NCI-H82 treated with DMSO at 0.1 percent for 48 hours (cell line): Measurements from ENCODE around the gene CPNE6.
"Not testable (repeated sequence)": the region's sequence is repeated elsewhere in the genome, so short reads cannot be mapped to it uniquely, and the experiment has no call there.

Experiments
- DNase-seq: peaks from one replicate; lab custom pipeline; 2025; ENCODE audit not compliant: unreplicated experiment; lab: John Stamatoyannopoulos, UW

Gene CPNE6

GRCh38 chr14:24102357-24103048 is 31.1 kb downstream of the CPNE6 start:
- no peak for DNase-seq

DNA sequence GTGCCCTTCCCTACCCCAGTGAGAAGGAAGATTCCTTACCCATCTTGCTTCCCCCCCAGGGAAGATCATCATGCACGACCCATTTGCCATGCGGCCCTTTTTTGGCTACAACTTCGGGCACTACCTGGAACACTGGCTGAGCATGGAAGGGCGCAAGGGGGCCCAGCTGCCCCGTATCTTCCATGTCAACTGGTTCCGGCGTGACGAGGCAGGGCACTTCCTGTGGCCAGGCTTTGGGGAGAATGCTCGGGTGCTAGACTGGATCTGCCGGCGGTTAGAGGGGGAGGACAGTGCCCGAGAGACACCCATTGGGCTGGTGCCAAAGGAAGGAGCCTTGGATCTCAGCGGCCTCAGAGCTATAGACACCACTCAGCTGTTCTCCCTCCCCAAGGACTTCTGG is 32.1 kb downstream of the CPNE6 start:
- DNase-seq: no peak

DNA sequence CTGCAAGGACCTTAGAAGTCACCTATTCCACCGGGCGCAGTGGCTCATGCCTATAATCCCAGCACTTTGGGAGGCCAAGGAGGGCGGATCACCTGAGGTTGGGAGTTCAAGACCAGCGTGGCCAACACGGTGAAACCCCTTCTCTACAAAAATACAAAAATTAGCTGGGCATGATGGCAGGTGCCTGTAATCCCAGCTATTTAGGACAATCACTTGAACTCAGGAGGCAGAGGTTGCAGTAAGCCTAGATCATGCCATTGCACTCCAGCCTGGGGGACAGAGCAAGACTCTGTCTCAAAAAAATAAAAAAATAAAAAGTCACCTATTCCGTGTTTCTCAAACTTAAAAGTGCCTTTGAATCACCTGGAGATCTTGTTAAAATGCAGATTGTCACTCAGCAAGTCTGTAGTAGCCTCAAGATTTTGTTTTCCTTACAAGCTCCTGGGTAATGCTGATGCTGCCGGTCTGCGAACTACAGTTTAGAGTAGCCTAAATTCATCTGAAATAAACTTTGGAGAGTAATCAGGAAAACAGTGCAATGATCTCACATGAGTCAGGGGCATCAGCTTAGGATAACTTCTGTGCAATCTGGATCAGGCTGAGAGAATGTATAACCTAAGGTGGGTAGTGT is 34.4 kb downstream of the CPNE6 start:
- not testable (repeated sequence) for DNase-seq

- DNase-seq: no peak
These were observed 35.4 kb downstream of the CPNE6 start for GRCh38 chr14:24106672-24107271.

DNA sequence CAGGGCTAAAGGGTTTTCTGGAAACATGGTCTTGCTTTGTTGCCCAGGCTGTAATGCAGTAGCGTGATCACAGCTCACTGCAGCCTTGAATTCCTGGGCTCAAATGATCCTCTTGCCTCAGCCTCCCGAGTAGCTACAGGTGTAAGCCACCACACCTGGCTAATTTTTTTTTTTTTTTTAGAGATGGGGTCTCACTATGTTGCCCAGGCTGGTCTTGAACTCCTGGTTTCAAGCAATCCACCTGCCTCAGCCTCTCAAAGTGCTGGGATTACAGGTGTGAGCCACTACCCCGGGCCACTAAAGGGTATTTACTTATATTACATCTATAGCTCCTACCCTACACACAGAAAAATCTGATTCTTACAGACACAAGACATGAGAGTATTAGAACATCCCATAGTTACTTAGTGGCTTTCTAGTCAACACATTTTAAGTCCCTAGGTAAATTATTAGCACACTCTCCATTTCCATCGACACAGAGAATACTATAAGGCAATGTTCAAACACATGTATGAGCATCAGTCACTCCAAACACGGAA is 37.0 kb downstream of the CPNE6 start:
- DNase-seq: no peak

DNA sequence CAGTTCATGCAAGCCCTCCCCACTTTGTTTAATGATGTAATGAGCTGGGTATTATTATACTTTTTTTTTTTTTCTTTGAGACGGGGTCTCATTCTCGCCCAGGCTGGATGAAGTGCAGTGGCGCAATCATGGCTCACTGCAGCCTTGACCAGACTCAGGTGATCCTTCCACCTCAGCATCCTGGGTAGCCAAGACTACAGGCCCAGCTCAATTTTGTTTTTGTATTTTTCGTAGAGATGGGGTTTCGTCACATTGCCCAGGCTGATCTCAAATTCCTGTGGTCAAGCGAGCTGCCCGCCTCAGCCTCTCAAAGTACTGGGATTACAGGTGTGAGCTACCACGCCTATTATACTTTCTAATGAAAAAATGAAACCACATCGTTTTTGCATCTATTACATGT is 38.7 kb downstream of the CPNE6 start:
- no peak for DNase-seq

DNA sequence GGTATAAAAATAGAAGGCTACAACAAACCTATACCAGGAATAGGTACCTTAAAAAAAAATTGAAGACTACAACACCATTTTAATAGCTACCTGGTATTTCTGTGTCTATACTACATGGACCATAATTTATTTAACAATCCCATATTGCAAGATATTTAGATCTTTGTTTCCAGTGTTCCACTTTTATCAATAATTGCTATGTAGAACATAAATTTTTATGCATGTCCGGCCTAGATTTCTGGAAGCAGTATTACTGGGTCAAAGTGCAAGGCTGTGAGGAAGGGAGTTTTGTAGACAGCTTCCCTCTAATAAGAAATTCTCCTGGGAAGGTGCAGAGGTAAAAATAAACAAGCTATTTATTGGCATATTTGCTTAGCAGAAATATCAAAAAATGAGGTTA is 39.2 kb downstream of the CPNE6 start:
- DNase-seq: no peak

- no peak for DNase-seq
These were observed 42.0 kb downstream of the CPNE6 start for GRCh38 chr14:24113379-24113800.

DNA sequence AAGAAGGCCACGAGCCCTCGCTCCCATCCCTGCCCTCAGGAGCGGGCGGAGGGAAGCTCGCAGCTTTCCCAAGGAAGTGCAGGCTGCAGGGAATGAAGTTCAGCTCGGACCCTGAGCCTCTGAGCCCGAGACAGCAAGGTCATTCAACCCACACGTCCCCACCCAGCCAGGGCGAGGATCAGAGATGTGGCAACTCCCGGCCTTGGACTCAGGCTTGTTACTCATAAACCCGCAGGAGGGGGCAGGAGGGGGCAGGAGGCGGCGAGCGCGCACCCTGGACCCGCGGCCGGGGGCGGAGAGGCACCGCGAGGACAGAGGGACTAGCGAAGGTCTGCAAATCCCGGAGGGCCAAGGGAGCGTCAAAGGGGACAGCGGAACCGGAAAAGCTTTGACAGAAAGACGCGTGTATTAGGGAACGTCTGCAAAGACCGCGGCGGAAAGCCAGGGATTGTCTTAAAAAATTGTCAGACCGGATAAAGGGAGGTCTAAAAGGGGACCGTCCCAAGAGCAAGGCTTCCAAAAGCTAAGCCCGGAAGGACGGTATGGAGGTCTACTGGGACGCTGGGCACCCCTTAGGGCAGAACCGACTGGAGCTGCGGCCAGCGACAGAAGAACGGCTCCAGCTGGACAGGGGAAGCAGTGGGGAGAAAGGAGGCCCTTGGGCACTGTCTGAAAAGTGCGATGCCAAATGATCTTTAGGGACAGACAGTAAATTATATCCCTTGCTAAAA is 42.6 kb downstream of the CPNE6 start:
- peak; percentile 71 for DNase-seq

GRCh38 chr14:24114532-24115421 is 43.4 kb downstream of the CPNE6 start, which contains the start of the genes DCAF11 and NRL:
TSS of gene DCAF11 (plus strand) at chr14:24114777. CDS start at chr14:24115595, 818 bp downstream.
TSS of gene NRL (minus strand) at chr14:24114949. CDS start at chr14:24082848, 32,101 bp downstream.
- DNase-seq: peak; percentile 97

DNA sequence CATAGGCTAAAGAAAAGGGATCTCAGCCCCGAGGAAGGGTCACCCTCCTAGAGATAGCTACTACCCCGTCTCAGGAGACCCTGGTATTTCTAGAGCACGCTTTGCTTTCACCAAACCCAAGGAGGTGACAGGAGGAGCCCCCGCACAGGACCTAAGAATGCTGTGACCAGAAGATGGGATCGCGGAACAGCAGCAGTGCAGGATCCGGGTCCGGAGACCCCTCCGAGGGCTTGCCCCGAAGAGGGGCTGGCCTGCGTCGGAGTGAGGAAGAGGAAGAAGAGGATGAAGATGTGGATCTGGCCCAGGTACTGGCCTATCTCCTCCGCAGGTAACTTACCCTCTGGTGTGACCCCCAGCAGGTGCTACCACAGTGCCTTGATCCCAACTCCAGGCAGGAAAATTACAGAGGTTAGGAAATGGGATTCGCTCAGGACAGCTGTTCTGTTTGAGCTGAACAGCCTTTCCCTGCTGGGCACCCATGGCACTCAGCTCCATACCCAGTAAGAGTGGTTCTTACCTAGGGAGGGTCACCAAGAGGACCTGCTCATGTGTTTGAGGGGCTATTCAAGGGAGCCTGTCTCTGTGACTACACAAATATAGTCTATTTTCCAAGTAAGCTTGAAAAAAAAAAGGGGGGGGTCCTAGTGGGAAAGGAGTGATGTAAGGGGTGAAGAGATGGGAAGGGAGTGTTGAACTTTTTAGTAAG is 44.2 kb downstream of the CPNE6 start:
- no peak for DNase-seq

GRCh38 chr14:24116128-24116814 is 44.9 kb downstream of the CPNE6 start:
- DNase-seq: no peak

GRCh38 chr14:24117179-24117578 is 45.8 kb downstream of the CPNE6 start:
- DNase-seq: no peak

DNA sequence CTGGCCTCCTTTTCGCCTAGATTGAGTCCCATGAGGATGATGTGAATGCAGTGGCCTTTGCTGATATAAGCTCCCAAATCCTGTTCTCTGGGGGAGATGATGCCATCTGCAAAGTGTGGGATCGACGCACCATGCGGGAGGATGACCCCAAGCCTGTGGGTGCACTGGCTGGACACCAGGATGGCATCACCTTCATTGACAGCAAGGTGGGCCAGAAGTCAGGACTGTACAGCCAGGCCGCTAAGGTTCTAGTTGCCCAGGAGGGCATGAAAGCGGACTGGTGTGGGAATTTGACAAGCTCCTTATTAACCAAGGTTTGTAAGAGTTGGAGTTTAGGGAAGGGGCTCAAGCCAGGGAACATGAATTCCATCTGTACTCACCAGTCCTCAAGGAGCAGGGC is 48.3 kb downstream of the CPNE6 start:
- no peak for DNase-seq

GRCh38 chr14:24121210-24121609 is 49.8 kb downstream of the CPNE6 start:
- DNase-seq: no peak

DNA sequence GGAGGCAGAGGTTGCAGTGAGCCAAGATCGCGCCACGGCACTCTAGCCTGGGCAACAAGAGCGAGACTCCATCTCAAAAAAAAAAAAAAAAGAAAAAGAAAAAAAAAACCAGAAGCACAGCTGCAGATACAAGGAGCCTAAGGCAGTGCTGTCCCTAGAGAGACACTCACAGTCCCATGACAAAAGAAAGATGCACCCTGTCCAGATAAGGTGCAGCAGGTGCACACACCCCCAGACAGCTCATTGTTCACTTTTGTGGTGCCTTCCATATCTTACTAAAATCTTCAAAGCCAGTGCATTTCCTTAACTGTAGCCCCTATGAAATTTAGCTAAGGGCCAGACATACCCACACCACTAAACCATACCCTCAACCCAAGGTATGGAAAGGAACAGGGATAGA is 51.1 kb downstream of the CPNE6 start:
- no peak for DNase-seq

DNA sequence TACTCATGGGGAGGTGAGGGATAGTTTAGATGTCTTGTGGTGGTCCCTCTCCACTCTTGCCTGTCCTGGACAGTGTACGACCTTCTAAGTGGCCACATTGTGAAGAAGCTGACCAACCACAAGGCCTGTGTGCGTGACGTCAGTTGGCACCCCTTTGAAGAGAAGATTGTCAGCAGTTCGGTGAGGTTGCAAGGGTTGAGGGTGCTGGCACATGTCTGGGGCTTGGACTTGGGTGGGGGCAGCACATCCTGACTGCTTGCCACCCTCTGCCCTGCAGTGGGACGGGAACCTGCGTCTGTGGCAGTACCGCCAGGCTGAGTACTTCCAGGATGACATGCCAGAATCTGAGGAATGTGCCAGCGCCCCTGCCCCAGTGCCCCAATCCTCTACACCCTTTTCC is 51.5 kb downstream of the CPNE6 start:
- DNase-seq: no peak

DNA sequence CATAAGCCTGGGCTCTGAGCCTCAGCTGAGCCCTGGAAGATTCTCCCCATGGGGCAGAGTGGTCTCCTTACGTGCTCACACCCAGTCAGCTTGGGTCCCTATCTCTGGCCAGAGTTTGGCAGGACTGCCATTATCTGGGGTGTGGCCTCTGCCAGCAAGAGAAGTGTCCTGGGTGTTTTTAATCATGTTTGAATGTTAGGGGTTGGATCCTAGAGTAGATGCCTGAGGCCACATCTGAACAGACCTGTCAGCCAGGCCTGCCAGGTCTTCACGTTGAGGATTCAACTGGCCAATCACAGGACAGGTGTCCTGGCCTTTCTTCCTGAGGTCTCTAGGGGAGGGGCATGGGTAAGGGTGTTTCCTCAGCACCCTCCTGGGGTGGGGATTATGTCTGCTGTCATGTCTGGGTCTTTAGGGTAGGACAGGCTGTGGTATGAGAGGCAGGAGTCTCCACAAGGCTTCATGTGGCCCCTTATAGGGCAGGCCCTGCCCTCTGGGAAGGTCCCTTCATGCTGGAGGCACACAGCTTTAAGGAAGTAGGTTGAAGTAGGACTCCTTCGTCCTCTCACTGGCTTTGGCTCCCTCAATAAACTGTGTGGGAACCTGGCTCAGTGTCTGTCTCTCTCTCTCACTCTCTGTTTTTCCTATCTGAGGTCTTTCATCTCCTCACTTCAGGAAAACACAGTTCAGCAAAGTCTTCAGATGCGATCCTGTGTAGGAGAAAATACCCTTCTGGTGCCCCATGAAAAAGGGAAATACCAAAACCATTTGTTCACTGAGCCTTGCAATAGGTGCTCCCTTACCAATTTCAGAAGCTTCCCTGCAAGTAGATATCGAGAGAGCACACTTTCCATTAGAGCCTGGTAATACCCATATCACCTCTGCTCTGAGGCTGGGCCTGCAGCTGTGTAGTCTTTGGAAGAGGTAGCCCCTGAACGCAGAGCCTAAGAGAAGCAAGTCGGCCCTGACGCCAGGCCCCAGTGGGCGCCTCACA is 52.4 kb downstream of the CPNE6 start:
- DNase-seq: no peak
